Skeletal muscle satellite cell (primary cell): ENCODE results near the gene FEZF2.

Experiments
- H3K27me3 ChIP-seq: 2 replicates; pipeline ENCODE4 v1.7.0; 2013; ENCODE audit warnings: low read length; ENCODE audit not compliant: control insufficient read depth, insufficient read depth
- H3K36me3 ChIP-seq: 2 replicates; pipeline ENCODE4 v1.7.0; 2013; ENCODE audit warnings: mild to moderate bottlenecking, control low read depth, low read length; ENCODE audit not compliant: insufficient read depth
- H3K4me1 ChIP-seq: 2 replicates; pipeline ENCODE4 v1.7.0; 2013; ENCODE audit warnings: low read length; ENCODE audit not compliant: control insufficient read depth, insufficient read depth
- H3K4me2 ChIP-seq: 2 replicates; pipeline ENCODE4 v1.7.0; 2013; ENCODE audit warnings: mild to moderate bottlenecking, low read length
- H3K4me3 ChIP-seq: 2 replicates; pipeline ENCODE4 v1.7.0; 2013; ENCODE audit warnings: low read length
- H3K9ac ChIP-seq: 2 replicates; pipeline ENCODE4 v1.7.0; 2013; ENCODE audit warnings: mild to moderate bottlenecking, low read depth, low read length, moderate library complexity
- H3K9me3 ChIP-seq: replicated peaks from 2 replicates; pipeline ENCODE4 v1.7.0; 2013; ENCODE audit warnings: mild to moderate bottlenecking, control low read depth, low read length

Gene FEZF2

GRCh38 chr3:62363275-62363674, 10.1 kb downstream of the FEZF2 start:
- Histone ChIP-seq H3K4me2 (no peak overlapping the region), H3K9me3 (no peaks in the 10 kb centered on the region), H3K27me3 (peaks cover 56% of the 10 kb centered on the region), H3K4me1 (no peaks in the 10 kb centered on the region), H3K4me3 (no peak overlapping the region), H3K36me3 (no peaks in the 10 kb centered on the region), H3K9ac (no peak overlapping the region)

DNA sequence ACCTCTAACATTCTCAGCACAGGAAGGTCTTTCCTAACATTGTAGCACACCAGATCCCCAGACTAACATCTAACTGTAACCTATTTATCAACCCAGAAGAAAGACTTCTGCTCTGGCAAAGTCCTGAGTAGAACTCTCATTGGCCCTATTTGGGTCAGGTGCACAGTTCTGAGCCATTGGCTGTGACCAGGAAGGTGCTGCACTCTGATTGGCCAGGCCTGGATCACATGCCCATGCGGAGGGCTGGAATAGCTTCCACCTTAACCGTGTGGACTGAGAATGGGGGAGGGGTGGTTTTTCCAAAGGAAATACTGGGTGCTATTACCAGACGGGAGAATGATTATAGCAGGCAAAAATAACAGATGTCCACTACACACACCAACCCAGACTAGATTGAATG, 11.5 kb downstream of the FEZF2 start:
- H3K36me3 ChIP-seq: no peaks in the 10 kb centered on the region
- no peaks in the 10 kb centered on the region for H3K4me1 ChIP-seq
- no peaks in the 10 kb centered on the region for H3K9me3 ChIP-seq
- peaks cover 51% of the 10 kb centered on the region for H3K27me3 ChIP-seq
- no peak overlapping the region for H3K4me3 ChIP-seq
- no peak overlapping the region for H3K4me2 ChIP-seq
- H3K9ac ChIP-seq: no peak overlapping the region

DNA sequence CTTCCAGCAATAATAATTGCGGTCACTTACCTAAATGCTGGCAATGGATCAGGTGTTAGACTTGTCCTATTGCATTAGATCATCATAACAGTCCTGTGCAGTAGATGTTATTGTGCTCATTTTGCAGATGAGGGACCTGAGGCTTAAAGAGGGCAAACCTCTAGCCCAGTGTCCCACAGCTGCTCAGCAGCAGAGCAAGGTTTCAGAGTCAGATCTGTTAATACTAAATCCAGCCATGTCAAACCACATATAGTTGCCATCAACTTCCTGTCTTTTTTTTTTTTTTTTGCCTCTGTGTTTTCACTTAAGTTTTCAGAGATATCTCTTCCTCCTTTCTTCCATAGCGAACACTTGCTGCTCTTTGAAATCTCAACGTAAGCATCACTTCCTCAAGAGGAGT, 12.1 kb downstream of the FEZF2 start:
- peaks cover 52% of the 10 kb centered on the region for H3K27me3 ChIP-seq
- H3K4me1 ChIP-seq: no peaks in the 10 kb centered on the region
- H3K4me2 ChIP-seq: no peak overlapping the region
- no peaks in the 10 kb centered on the region for H3K36me3 ChIP-seq
- H3K9me3 ChIP-seq: no peaks in the 10 kb centered on the region
- H3K4me3 ChIP-seq: no peak overlapping the region
- no peak overlapping the region for H3K9ac ChIP-seq

DNA sequence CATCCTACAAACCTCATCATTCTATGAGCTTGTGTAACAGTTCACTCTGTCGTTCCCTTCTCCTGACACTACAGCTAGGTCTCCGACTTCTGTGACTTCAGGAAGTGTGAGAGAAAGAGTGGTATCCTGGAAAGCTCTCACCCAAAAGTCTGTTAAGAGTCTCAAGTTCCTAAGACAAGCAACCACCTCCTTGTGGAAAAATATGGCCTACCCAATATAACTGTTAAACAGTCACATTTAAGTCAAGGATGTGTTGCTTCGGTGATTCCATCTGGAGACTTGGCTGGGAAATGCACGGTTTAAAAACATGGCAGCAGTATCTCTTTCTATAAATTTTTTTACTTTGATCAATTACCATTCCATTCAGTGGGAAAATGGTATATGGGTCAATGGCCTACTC, 13.8 kb downstream of the FEZF2 start:
- Histone ChIP-seq H3K4me3 (no peak overlapping the region), H3K4me1 (no peaks in the 10 kb centered on the region), H3K9ac (no peak overlapping the region), H3K9me3 (no peaks in the 10 kb centered on the region), H3K36me3 (no peaks in the 10 kb centered on the region), H3K27me3 (peaks cover 51% of the 10 kb centered on the region), H3K4me2 (no peak overlapping the region)

GRCh38 chr3:62356356-62356755, 17.0 kb downstream of the FEZF2 start:
- H3K9ac ChIP-seq: no peak overlapping the region
- no peak overlapping the region for H3K4me3 ChIP-seq
- H3K4me2 ChIP-seq: no peak overlapping the region
- H3K27me3 ChIP-seq: peaks cover 46% of the 10 kb centered on the region
- H3K36me3 ChIP-seq: no peaks in the 10 kb centered on the region
- H3K9me3 ChIP-seq: no peaks in the 10 kb centered on the region
- H3K4me1 ChIP-seq: no peaks in the 10 kb centered on the region

GRCh38 chr3:62355703-62356102, 17.6 kb downstream of the FEZF2 start:
- Histone ChIP-seq H3K4me1 (no peaks in the 10 kb centered on the region), H3K36me3 (no peaks in the 10 kb centered on the region), H3K4me2 (no peak overlapping the region), H3K9ac (no peak overlapping the region), H3K9me3 (no peaks in the 10 kb centered on the region), H3K4me3 (no peak overlapping the region), H3K27me3 (peaks cover 48% of the 10 kb centered on the region)

DNA sequence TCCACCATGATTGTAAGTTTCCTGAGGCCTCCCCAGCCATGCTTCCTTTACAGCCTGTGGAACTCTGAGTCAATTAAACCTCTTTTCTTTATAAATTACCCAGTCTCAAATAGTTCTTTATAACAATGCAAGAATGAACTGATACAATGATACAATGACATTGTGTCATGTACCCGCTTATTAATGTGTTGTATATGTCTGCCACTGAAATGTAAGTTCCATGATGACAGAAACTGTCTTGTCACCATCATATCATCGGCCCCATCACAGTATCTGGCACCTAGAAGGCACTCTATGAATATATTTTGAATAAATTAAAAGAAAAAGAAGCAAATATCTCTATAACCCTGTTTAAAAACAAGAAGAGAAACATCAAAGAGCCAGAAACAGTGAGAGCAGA, 29.6 kb downstream of the FEZF2 start:
- Histone ChIP-seq H3K27me3 (no peaks in the 10 kb centered on the region), H3K4me3 (no peak overlapping the region), H3K9ac (no peak overlapping the region), H3K4me1 (no peaks in the 10 kb centered on the region), H3K9me3 (no peaks in the 10 kb centered on the region), H3K4me2 (no peak overlapping the region), H3K36me3 (no peaks in the 10 kb centered on the region)

DNA sequence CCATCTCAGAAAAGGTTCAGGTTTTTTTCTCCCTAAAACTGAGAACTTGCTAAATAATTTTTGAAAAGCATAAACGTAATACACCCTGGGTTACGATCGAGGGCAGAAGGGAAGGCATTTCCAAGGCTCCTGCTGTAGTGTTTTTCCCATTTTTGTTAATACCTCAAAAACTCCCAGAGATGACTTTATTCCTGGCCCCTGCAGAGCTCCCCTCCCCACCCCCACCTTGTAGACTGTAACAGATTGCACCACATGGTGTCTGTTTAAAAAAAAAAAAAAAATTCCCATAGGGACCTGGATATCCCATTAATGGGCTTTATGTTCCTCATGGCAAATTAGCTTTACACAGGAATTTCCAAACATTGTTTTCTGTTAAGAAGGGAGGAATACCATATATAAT, 38.2 kb downstream of the FEZF2 start:
- no peaks in the 10 kb centered on the region for H3K27me3 ChIP-seq
- peaks cover 2% of the 10 kb centered on the region for H3K36me3 ChIP-seq

GRCh38 chr3:62332835-62333244, 40.5 kb downstream of the FEZF2 start:
- Histone ChIP-seq H3K36me3 (peaks cover 2% of the 10 kb centered on the region), H3K4me2 (no peak overlapping the region), H3K9ac (no peak overlapping the region), H3K9me3 (no peaks in the 10 kb centered on the region), H3K27me3 (no peaks in the 10 kb centered on the region), H3K4me3 (no peak overlapping the region), H3K4me1 (no peaks in the 10 kb centered on the region)

More for the DNA sequence above, 38.2 kb downstream of the FEZF2 start:
- Histone ChIP-seq H3K4me1 (no peaks in the 10 kb centered on the region), H3K4me2 (no peak overlapping the region), H3K9ac (no peak overlapping the region), H3K9me3 (no peaks in the 10 kb centered on the region), H3K4me3 (no peak overlapping the region)

DNA sequence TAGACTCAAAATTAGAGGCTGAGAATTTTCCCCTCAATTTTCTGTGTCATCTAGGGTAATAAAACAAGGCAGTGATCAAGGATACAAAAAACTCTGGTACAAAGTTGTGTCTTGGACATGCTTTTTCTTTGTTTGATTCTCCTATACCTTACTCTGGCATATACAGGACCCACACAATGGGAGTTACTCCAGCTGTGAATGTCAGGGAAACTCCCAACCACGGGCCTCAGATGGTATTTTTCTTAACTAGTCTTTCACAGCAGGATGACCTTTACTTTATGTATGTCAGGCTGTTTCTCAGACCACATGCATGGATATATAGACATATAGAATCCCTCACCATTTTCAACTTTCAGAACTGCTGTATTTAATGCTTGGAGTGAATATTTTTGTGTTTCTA, 41.3 kb downstream of the FEZF2 start:
- no peak overlapping the region for H3K4me2 ChIP-seq
- no peak overlapping the region for H3K9ac ChIP-seq
- H3K27me3 ChIP-seq: no peaks in the 10 kb centered on the region
- peaks cover 2% of the 10 kb centered on the region for H3K36me3 ChIP-seq
- no peaks in the 10 kb centered on the region for H3K9me3 ChIP-seq
- no peak overlapping the region for H3K4me3 ChIP-seq
- H3K4me1 ChIP-seq: no peaks in the 10 kb centered on the region

GRCh38 chr3:62329971-62330370, 43.4 kb downstream of the FEZF2 start:
- Histone ChIP-seq H3K4me3 (no peak overlapping the region), H3K9me3 (no peaks in the 10 kb centered on the region), H3K4me2 (no peak overlapping the region), H3K9ac (no peak overlapping the region), H3K27me3 (no peaks in the 10 kb centered on the region), H3K4me1 (no peaks in the 10 kb centered on the region), H3K36me3 (peaks cover 2% of the 10 kb centered on the region)

GRCh38 chr3:62325896-62326295, 47.5 kb downstream of the FEZF2 start:
- H3K27me3 ChIP-seq: no peaks in the 10 kb centered on the region
- no peak overlapping the region for H3K4me3 ChIP-seq
- no peak overlapping the region for H3K4me2 ChIP-seq
- H3K36me3 ChIP-seq: peaks cover 4% of the 10 kb centered on the region
- H3K9me3 ChIP-seq: no peaks in the 10 kb centered on the region
- H3K4me1 ChIP-seq: no peaks in the 10 kb centered on the region
- H3K9ac ChIP-seq: no peak overlapping the region
